Measurements from ENCODE around the gene DCTN2. TPM values are rescaled to one million over a fixed set of nuclear protein-coding genes. Genes with fewer than 3 reads are reported as not detected.

The DCTN2 gene
- total RNA-seq, 1 donor from 2014 or later, result 91.8 TPM

DNA sequence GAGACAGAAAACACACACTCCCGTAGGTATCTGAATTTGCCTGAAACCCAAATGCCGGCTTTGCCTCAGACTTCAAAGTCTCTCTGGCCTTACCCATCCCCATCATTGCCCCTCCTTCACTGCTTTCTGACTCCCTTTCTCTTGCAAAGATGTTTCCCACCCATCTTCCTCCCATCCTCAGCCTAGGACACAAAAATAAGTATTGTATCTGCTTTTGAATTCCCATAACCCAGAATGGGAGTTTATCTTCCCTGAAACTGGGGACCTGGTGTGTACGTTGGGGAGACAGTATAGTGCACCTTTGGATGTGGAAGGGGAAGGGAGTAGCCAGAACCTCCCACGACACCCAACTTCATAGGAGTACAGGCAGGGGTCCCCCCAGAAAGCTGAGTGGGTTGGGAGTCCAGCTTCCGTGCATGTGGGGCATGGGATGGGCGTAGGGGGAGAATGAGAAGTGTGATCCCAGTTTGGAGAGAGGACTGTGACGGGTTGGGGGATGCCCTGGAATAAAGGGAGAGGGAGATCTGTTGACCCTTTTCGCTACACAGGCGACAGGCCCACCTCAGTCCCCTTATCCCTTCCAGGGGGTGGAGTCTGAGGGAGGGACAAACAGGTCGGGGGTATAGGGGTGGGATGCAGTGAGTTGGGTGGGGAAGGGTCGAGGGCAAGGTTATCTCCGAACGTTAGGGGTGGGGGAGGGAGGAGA lies 2.4 kb upstream of the DCTN2 start:
- Mint-ChIP-seq H3K4me1 (peaks cover 31% of the 10 kb centered on the region), H3K27ac (no peak overlapping the region)
- ATAC-seq (ENCODE audit: low read depth), result no peak

DNA sequence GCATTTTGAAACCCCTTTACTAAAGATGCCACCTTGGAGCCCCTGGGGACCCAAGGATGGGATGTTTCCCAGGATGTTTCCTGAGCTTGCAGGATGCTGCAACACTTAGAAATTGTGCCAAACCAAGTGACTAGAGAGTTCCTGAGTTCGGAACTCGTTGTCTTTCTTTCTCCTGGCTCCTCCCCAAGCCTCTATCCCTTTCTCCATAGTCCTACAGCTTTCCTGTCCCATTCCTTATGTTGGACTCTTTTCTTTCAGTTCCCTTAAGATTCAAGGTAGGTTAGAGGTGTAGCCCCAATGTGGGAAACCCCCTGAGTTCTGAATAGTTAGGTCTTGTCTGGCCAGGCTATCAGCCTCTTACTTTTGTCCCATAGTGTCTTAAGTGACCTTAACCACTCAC lies 1.5 kb upstream of the DCTN2 start:
- ChIA-PET POLR2A (no interaction called here), CTCF (no interaction called here)
- Mint-ChIP-seq H3K36me3 (ENCODE audit: low read depth) (peaks cover 12% of the 10 kb centered on the region), H3K27ac (no peak overlapping the region), H3K4me3 (peak overlapping the region; percentile 45), H3K9me3 (no peaks in the 10 kb centered on the region), H3K27me3 (peaks cover 10% of the 10 kb centered on the region), H3K4me1 (peaks cover 33% of the 10 kb centered on the region)
- TF ChIP-seq, protein P1, sequence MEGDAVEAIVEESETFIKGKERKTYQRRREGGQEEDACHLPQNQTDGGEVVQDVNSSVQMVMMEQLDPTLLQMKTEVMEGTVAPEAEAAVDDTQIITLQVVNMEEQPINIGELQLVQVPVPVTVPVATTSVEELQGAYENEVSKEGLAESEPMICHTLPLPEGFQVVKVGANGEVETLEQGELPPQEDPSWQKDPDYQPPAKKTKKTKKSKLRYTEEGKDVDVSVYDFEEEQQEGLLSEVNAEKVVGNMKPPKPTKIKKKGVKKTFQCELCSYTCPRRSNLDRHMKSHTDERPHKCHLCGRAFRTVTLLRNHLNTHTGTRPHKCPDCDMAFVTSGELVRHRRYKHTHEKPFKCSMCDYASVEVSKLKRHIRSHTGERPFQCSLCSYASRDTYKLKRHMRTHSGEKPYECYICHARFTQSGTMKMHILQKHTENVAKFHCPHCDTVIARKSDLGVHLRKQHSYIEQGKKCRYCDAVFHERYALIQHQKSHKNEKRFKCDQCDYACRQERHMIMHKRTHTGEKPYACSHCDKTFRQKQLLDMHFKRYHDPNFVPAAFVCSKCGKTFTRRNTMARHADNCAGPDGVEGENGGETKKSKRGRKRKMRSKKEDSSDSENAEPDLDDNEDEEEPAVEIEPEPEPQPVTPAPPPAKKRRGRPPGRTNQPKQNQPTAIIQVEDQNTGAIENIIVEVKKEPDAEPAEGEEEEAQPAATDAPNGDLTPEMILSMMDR (IDR thresholded peaks at IDR 0.05), result no peak
- intact Hi-C loops (cut with micrococcal nuclease), result no loop called here
- ATAC-seq (ENCODE audit: low read depth) (no peak), DNase-seq (no peak)

More for the DNA sequence above, 2.4 kb upstream of the DCTN2 start:
- DNase-seq, result no peak
- intact Hi-C loops (cut with micrococcal nuclease), result no loop called here
- TF ChIP-seq, protein P1 (IDR thresholded peaks at IDR 0.05), result no peak
- POLR2A ChIA-PET, result no interaction called here
- CTCF ChIA-PET, result no interaction called here
- H3K4me3 Mint-ChIP-seq, result peak overlapping the region; percentile 75
- H3K27me3 Mint-ChIP-seq, result peaks cover 10% of the 10 kb centered on the region
- H3K9me3 Mint-ChIP-seq, result no peaks in the 10 kb centered on the region
- H3K36me3 Mint-ChIP-seq (ENCODE audit: low read depth), result peaks cover 12% of the 10 kb centered on the region

DNA sequence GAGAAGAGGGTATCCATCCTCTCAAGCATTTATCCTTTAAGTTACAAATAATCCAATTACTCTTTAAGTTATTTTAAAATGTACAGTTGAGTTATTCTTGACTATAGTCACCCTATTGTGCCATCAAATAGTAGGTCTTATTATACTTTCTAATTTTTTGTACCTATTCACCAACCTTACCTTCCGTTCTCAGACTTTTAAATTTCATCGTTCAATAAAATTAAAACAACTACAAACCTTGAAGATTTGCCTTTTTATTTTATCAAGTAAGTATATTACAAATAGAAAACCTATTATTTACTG lies 972 bp upstream of the DCTN2 start:
- no peak for DNase-seq
- TF ChIP-seq, protein P1 (IDR thresholded peaks at IDR 0.05), result no peak
- intact Hi-C loops (cut with micrococcal nuclease), result no loop called here
- Mint-ChIP-seq H3K9me3 (no peaks in the 10 kb centered on the region), H3K27ac (no peak overlapping the region), H3K4me3 (no peak overlapping the region), H3K27me3 (peaks cover 10% of the 10 kb centered on the region), H3K36me3 (ENCODE audit: low read depth) (peaks cover 15% of the 10 kb centered on the region), H3K4me1 (peaks cover 36% of the 10 kb centered on the region)
- ATAC-seq (ENCODE audit: low read depth), result no peak
- ChIA-PET POLR2A (no interaction called here), CTCF (no interaction called here)

DNA sequence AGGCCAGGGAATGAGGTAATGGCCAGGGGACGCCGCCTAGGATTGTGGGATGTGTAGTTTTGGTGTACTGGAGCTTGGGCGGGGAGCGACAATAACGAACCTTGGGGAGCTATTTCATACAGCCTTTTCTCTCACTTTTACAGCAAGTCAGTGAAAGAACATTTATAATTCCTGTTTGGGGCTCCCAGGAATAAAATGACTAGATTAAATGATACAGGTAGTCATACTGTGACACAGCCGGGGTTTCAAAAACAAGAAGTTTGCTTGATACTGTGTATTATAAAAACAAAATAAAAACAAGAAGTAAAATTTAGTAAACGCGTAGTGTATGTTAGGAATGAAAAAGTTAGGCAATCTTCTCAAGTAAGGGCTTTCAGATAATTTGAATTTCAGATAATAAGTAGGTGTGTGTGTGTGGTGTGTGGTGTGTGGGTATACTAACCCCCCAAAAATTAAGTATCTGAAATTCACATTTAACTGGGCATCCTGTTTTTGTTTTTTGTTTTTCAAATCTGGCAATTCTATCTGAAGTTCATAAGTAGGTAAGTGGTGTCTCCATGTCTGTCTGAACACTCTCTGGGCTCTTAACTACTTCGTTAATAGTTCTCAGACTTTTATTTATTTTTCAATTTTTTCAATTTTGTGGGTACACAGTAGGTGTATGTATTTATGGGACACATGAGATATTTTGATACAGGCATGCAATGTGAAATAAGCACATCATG lies 458 bp upstream of the DCTN2 start:
- no peak for ATAC-seq (ENCODE audit: low read depth)

More for the DNA sequence above, 458 bp upstream of the DCTN2 start:
- H3K9me3 Mint-ChIP-seq, result no peaks in the 10 kb centered on the region
- TF ChIP-seq, protein P1 (IDR thresholded peaks at IDR 0.05), result no peak
- intact Hi-C loops (cut with micrococcal nuclease), result loop anchor here (1.0 kb wide), 4 partner anchors 25 to 147 kb away; partner anchors contain the start of genes GLI1, MBD6 and OS9
- CTCF ChIA-PET, result interaction anchor here (1.2 to 1.3 kb wide), 2 partner anchors 36 to 88 kb away, joined by 3 read pairs; no protein-coding TSS in a partner anchor
- peaks cover 36% of the 10 kb centered on the region for H3K4me1 Mint-ChIP-seq
- peak overlapping the region; percentile 84 for H3K27ac Mint-ChIP-seq
- DNase-seq, result no peak
- H3K36me3 Mint-ChIP-seq (ENCODE audit: low read depth), result peaks cover 15% of the 10 kb centered on the region
- H3K4me3 Mint-ChIP-seq, result peak overlapping the region; percentile 99
- peaks cover 10% of the 10 kb centered on the region for H3K27me3 Mint-ChIP-seq
- POLR2A ChIA-PET, result interaction anchor here (0.7 to 2.6 kb wide), 8 partner anchors 13 to 89 kb away, joined by 3 to 18 read pairs (median 9); partner anchors contain the start of genes ARHGAP9, DDIT3, MBD6 and PIP4K2C

All from activated B cell treated with CpG ODN at 0.5 μM for 24 hours (primary cell).